ENCODE data around the gene GPRC5A. TPM values are rescaled to one million over a fixed set of nuclear protein-coding genes. Genes with fewer than 3 reads are reported as not detected.

Gene GPRC5A
- total RNA-seq, 1 experiment from 2014 or later, result 468 TPM

- H3K4me1 ChIP-seq (replicated peaks; ENCODE audit: insufficient read depth), result 0 out of 2 replicates have a peak, but pooled peaks cover 5% of the 10 kb centered on the region
- H3K79me2 ChIP-seq (ENCODE audit: low read depth), result peaks cover 62% of the 10 kb centered on the region
- peak; percentile 55 to 82 for DNase-seq
- ChIA-PET POLR2A (ENCODE audit: unreplicated experiment) (interaction anchor here (0.6 kb wide), 1 partner anchor 558 kb away, joined by 4 read pairs; no protein-coding TSS in a partner anchor), CTCF (interaction anchor here (0.7 to 1.9 kb wide), 2 partner anchors 108 to 126 kb away, joined by 3 to 4 read pairs; no protein-coding TSS in a partner anchor)
- no peak overlapping the region for H3K4me2 ChIP-seq
- no peak overlapping the region for H2AFZ ChIP-seq
- TF ChIP-seq CTCF (conservative IDR thresholded peaks at IDR 0.05) (peak; percentile 95), EZH2 (IDR thresholded peaks at IDR 0.05; ENCODE audit: low read depth) (no peak)
- intact Hi-C loops (cut with micrococcal nuclease; ENCODE audit: unreplicated experiment), result loop anchor here (1.0 to 5.0 kb wide), 3 partner anchors 67 to 318 kb away; no protein-coding TSS in a partner anchor
- H3K27me3 ChIP-seq (ENCODE audit: insufficient read depth, low read depth), result no peaks in the 10 kb centered on the region
- H3F3A ChIP-seq (ENCODE audit: insufficient read depth, low read depth), result peaks cover 100% of the 10 kb centered on the region
- H3K36me3 ChIP-seq (ENCODE audit: low read depth), result peaks cover 60% of the 10 kb centered on the region
- H4K20me1 ChIP-seq (ENCODE audit: insufficient read depth), result peaks cover 60% of the 10 kb centered on the region
- H3K4me3 ChIP-seq, result no peak overlapping the region
- no TSS peak for BruUV-seq (replicated peaks)
- no peaks in the 10 kb centered on the region for H3K9me3 ChIP-seq (ENCODE audit: insufficient read depth, low read depth)
- H3K9me2 ChIP-seq (ENCODE audit: insufficient read depth), result no peaks in the 10 kb centered on the region
- H3K27ac ChIP-seq, result no peak overlapping the region
Observed at GRCh38 chr12:12916135-12916944, 25.0 kb downstream of the GPRC5A start.

GRCh38 chr12:12917517-12917916 is 26.2 kb downstream of the GPRC5A start:
- Histone ChIP-seq H3K4me1 (replicated peaks; ENCODE audit: insufficient read depth) (0 out of 2 replicates have a peak, but pooled peaks cover 5% of the 10 kb centered on the region), H4K20me1 (ENCODE audit: insufficient read depth) (peaks cover 48% of the 10 kb centered on the region), H3K9me3 (ENCODE audit: insufficient read depth, low read depth) (no peaks in the 10 kb centered on the region), H2AFZ (no peak overlapping the region), H3K27ac (0 out of 2 replicates have a peak overlapping the region, but pooled peaks have one; percentile 11), H3F3A (ENCODE audit: insufficient read depth, low read depth) (peaks cover 93% of the 10 kb centered on the region), H3K79me2 (ENCODE audit: low read depth) (peaks cover 51% of the 10 kb centered on the region), H3K36me3 (ENCODE audit: low read depth) (peaks cover 50% of the 10 kb centered on the region), H3K27me3 (ENCODE audit: insufficient read depth, low read depth) (no peaks in the 10 kb centered on the region), H3K9me2 (ENCODE audit: insufficient read depth) (no peaks in the 10 kb centered on the region), H3K4me3 (no peak overlapping the region), H3K4me2 (no peak overlapping the region)
- intact Hi-C loops (cut with micrococcal nuclease; ENCODE audit: unreplicated experiment), result loop anchor here (5.0 kb wide), 1 partner anchor 295 kb away; no protein-coding TSS in a partner anchor
- DNase-seq, result no peak
- ChIA-PET CTCF (interaction anchor here (0.6 kb wide), 1 partner anchor 87 kb away, joined by 5 read pairs; no protein-coding TSS in a partner anchor), POLR2A (ENCODE audit: unreplicated experiment) (no interaction called here)
- no TSS peak for BruUV-seq (replicated peaks)
- TF ChIP-seq EZH2 (IDR thresholded peaks at IDR 0.05; ENCODE audit: low read depth), result no peak
- TF ChIP-seq CTCF (conservative IDR thresholded peaks at IDR 0.05), result no peak

- H2AFZ ChIP-seq, result no peak overlapping the region
- H3K36me3 ChIP-seq (ENCODE audit: low read depth), result peaks cover 36% of the 10 kb centered on the region
- no TSS peak for BruUV-seq (replicated peaks)
- peak overlapping the region; percentile 27; the same call in 1 of the 2 replicates for H3K27ac ChIP-seq
- CTCF ChIA-PET, result interaction anchor here (0.6 kb wide), 1 partner anchor 18 kb away, joined by 3 read pairs; no protein-coding TSS in a partner anchor
- no peaks in the 10 kb centered on the region for H3K9me2 ChIP-seq (ENCODE audit: insufficient read depth)
- no peak overlapping the region for H3K4me2 ChIP-seq
- no peak overlapping the region for H3K4me3 ChIP-seq
- no peak for TF ChIP-seq EZH2 (IDR thresholded peaks at IDR 0.05; ENCODE audit: low read depth)
- TF ChIP-seq CTCF (conservative IDR thresholded peaks at IDR 0.05), result no peak
- peaks cover 34% of the 10 kb centered on the region for H4K20me1 ChIP-seq (ENCODE audit: insufficient read depth)
- DNase-seq, result peak in 1 of 2 experiments; percentile 48
- no peaks in the 10 kb centered on the region for H3K4me1 ChIP-seq (replicated peaks; ENCODE audit: insufficient read depth)
- intact Hi-C loops (cut with micrococcal nuclease; ENCODE audit: unreplicated experiment), result loop anchor here (5.0 kb wide), 1 partner anchor 293 kb away; no protein-coding TSS in a partner anchor
- H3K9me3 ChIP-seq (ENCODE audit: insufficient read depth, low read depth), result no peaks in the 10 kb centered on the region
- peaks cover 79% of the 10 kb centered on the region for H3F3A ChIP-seq (ENCODE audit: insufficient read depth, low read depth)
- POLR2A ChIA-PET (ENCODE audit: unreplicated experiment), result no interaction called here
- no peaks in the 10 kb centered on the region for H3K27me3 ChIP-seq (ENCODE audit: insufficient read depth, low read depth)
- peaks cover 37% of the 10 kb centered on the region for H3K79me2 ChIP-seq (ENCODE audit: low read depth)
Observed at GRCh38 chr12:12918781-12919389, 27.5 kb downstream of the GPRC5A start.
